HL-60 (cell line): ENCODE measurements around the gene PIWIL4.
"Not testable (repeated sequence)": the region's sequence is repeated elsewhere in the genome, so short reads cannot be mapped to it uniquely, and the experiment has no call there.

ENCODE experiments used
- CTCF ChIP-seq: IDR thresholded peaks from one replicate; pipeline ENCODE4 v1.5.1; 2011; ENCODE audit warnings: low read length, control low read depth, inconsistent platforms; ENCODE audit not compliant: insufficient read depth
- GABPA ChIP-seq: IDR thresholded peaks from 2 replicates; pipeline ENCODE4 v1.6.1; 2012; ENCODE audit warnings: low read depth
- POLR2AphosphoS5 ChIP-seq: IDR thresholded peaks from 2 replicates; pipeline ENCODE4 v1.6.1; 2012; ENCODE audit warnings: low read depth
- REST ChIP-seq: IDR thresholded peaks from 2 replicates; pipeline ENCODE4 v1.6.1; 2012; ENCODE audit warnings: low read depth; ENCODE audit not compliant: insufficient replicate concordance

- TF ChIP-seq POLR2AphosphoS5, CTCF, REST, GABPA: not testable (repeated sequence)
Observed at GRCh38 chr11:94627003-94627560, 59.9 kb downstream of the PIWIL4 start.
